ENCODE data around the gene GPC2. TPM values are rescaled to one million over a fixed set of nuclear protein-coding genes. Genes with fewer than 3 reads are reported as not detected.

The GPC2 gene
- total and polyA plus RNA-seq, 2 experiments from 2014 or later: 0.16 to 0.22 TPM

- peaks cover 1% of the 10 kb centered on the region; the same call in 1 of the 2 replicates for H3K79me2 ChIP-seq (ENCODE audit: insufficient read depth)
- 0 out of 2 replicates have a peak, but pooled peaks cover 5% of the 10 kb centered on the region for H3K4me1 ChIP-seq (ENCODE audit: insufficient read depth)
- no peaks in the 10 kb centered on the region for H3K9me2 ChIP-seq (ENCODE audit: insufficient read depth)
- no peaks in the 10 kb centered on the region for H3K9me3 ChIP-seq (ENCODE audit: low read depth)
- in situ Hi-C loops (cut with MboI): no loop called here
- no peak overlapping the region for H3K4me3 ChIP-seq
- no peaks in the 10 kb centered on the region for H3K36me3 ChIP-seq (ENCODE audit: low read depth)
- DNase-seq: no peak
- H3K4me2 ChIP-seq (ENCODE audit: unreplicated experiment): no peak overlapping the region
- H3K9ac ChIP-seq: no peak overlapping the region
- no peaks in the 10 kb centered on the region for H4K20me1 ChIP-seq (ENCODE audit: insufficient read depth)
- H3K27me3 ChIP-seq (replicated peaks; ENCODE audit: insufficient read depth): no peaks in the 10 kb centered on the region; the same call in 1 of the 2 replicates
- TF ChIP-seq EZH2phosphoT487 (IDR thresholded peaks at IDR 0.05; ENCODE audit: insufficient read depth, low read depth) (no peak), EZH2 (IDR thresholded peaks at IDR 0.05; ENCODE audit: insufficient read depth, poor library complexity, severe bottlenecking) (no peak)
- no peak overlapping the region for H3K27ac ChIP-seq
- no peak overlapping the region for H2AFZ ChIP-seq
- no peaks in the 10 kb centered on the region for H3F3A ChIP-seq (ENCODE audit: insufficient read depth)
- 81 to 87% methylated on average over 6 of the region's 6 CpGs for WGBS, 2 experiments (ENCODE audit: low coverage in 1 of 2, low lambda C conversion rate in 2 of 2, missing lambda C conversion rate in 2 of 2)
These were observed 14.1 kb downstream of the GPC2 start for GRCh38 chr7:100163006-100163531.

GRCh38 chr7:100160067-100160466 is 17.1 kb downstream of the GPC2 start:
- Histone ChIP-seq H3K9me2 (ENCODE audit: insufficient read depth) (no peaks in the 10 kb centered on the region), H3K9ac (no peak overlapping the region), H3F3A (ENCODE audit: insufficient read depth) (no peaks in the 10 kb centered on the region), H3K4me3 (no peak overlapping the region), H2AFZ (no peak overlapping the region), H3K4me2 (ENCODE audit: unreplicated experiment) (no peak overlapping the region), H3K79me2 (ENCODE audit: insufficient read depth) (peaks cover 17% of the 10 kb centered on the region; the same call in 1 of the 2 replicates), H3K9me3 (ENCODE audit: low read depth) (no peaks in the 10 kb centered on the region), H3K4me1 (ENCODE audit: insufficient read depth) (peaks cover 5% of the 10 kb centered on the region; the same call in 1 of the 2 replicates), H3K27me3 (replicated peaks; ENCODE audit: insufficient read depth) (no peaks in the 10 kb centered on the region), H3K27ac (no peak overlapping the region), H3K36me3 (ENCODE audit: low read depth) (no peaks in the 10 kb centered on the region; the same call in 1 of the 2 replicates), H4K20me1 (ENCODE audit: insufficient read depth) (no peaks in the 10 kb centered on the region; the same call in 1 of the 2 replicates)
- no peak for DNase-seq
- WGBS, 2 experiments (ENCODE audit: low coverage in 1 of 2, low lambda C conversion rate in 2 of 2, missing lambda C conversion rate in 2 of 2): 87 to 89% methylated on average over 18 of the region's 18 CpGs
- in situ Hi-C loops (cut with MboI): no loop called here
- TF ChIP-seq EZH2 (IDR thresholded peaks at IDR 0.05; ENCODE audit: insufficient read depth, poor library complexity, severe bottlenecking) (no peak), EZH2phosphoT487 (IDR thresholded peaks at IDR 0.05; ENCODE audit: insufficient read depth, low read depth) (no peak)

- H3K9me3 ChIP-seq (ENCODE audit: low read depth): no peaks in the 10 kb centered on the region
- peaks cover 5% of the 10 kb centered on the region; the same call in 1 of the 2 replicates for H3K4me1 ChIP-seq (ENCODE audit: insufficient read depth)
- no peaks in the 10 kb centered on the region; the same call in 1 of the 2 replicates for H3K36me3 ChIP-seq (ENCODE audit: low read depth)
- no peaks in the 10 kb centered on the region; the same call in 1 of the 2 replicates for H4K20me1 ChIP-seq (ENCODE audit: insufficient read depth)
- H3K79me2 ChIP-seq (ENCODE audit: insufficient read depth): peaks cover 17% of the 10 kb centered on the region; the same call in 1 of the 2 replicates
- no peaks in the 10 kb centered on the region for H3F3A ChIP-seq (ENCODE audit: insufficient read depth)
- WGBS, 2 experiments (ENCODE audit: low coverage in 1 of 2, low lambda C conversion rate in 2 of 2, missing lambda C conversion rate in 2 of 2): 55% methylated on average over 7 of the region's 7 CpGs
- H3K9ac ChIP-seq: peak overlapping the region; percentile 82
- H3K4me3 ChIP-seq: peak overlapping the region; percentile 97
- H2AFZ ChIP-seq: peak overlapping the region; percentile 97
- H3K27me3 ChIP-seq (replicated peaks; ENCODE audit: insufficient read depth): no peaks in the 10 kb centered on the region
- H3K27ac ChIP-seq: peak overlapping the region; percentile 37; the same call in 1 of the 2 replicates
- peak overlapping the region; percentile 79 for H3K4me2 ChIP-seq (ENCODE audit: unreplicated experiment)
- H3K9me2 ChIP-seq (ENCODE audit: insufficient read depth): no peaks in the 10 kb centered on the region
- TF ChIP-seq EZH2phosphoT487 (IDR thresholded peaks at IDR 0.05; ENCODE audit: insufficient read depth, low read depth) (no peak), EZH2 (IDR thresholded peaks at IDR 0.05; ENCODE audit: insufficient read depth, poor library complexity, severe bottlenecking) (no peak)
- DNase-seq: peak; percentile 15
- in situ Hi-C loops (cut with MboI): no loop called here
These were observed 18.0 kb downstream of the GPC2 start for GRCh38 chr7:100159099-100159623.

GRCh38 chr7:100158229-100159098 is 18.7 kb downstream of the GPC2 start, which contains the start of gene TRAPPC14:
TSS of gene TRAPPC14 (minus strand) at chr7:100158723. CDS start at chr7:100158499, 224 bp downstream.
- peak within 1 kb of the TSS; percentile 79 for H3K4me2 ChIP-seq (ENCODE audit: unreplicated experiment)
- in situ Hi-C loops (cut with MboI): no loop called here
- WGBS, 2 experiments (ENCODE audit: low coverage in 1 of 2, low lambda C conversion rate in 2 of 2, missing lambda C conversion rate in 2 of 2): 1% methylated on average over 40 to 62 of the region's 87 CpGs
- peak within 1 kb of the TSS; percentile 82 for H3K9ac ChIP-seq
- H2AFZ ChIP-seq: peak within 1 kb of the TSS; percentile 97
- H3K36me3 ChIP-seq (ENCODE audit: low read depth): no peaks in the 10 kb centered on the region; the same call in 1 of the 2 replicates
- no peaks in the 10 kb centered on the region for H3K27me3 ChIP-seq (replicated peaks; ENCODE audit: insufficient read depth)
- peaks cover 5% of the 10 kb centered on the region; the same call in 1 of the 2 replicates for H3K4me1 ChIP-seq (ENCODE audit: insufficient read depth)
- no peaks in the 10 kb centered on the region for H3F3A ChIP-seq (ENCODE audit: insufficient read depth)
- no peaks in the 10 kb centered on the region; the same call in 1 of the 2 replicates for H4K20me1 ChIP-seq (ENCODE audit: insufficient read depth)
- no peak for TF ChIP-seq EZH2phosphoT487 (IDR thresholded peaks at IDR 0.05; ENCODE audit: insufficient read depth, low read depth)
- TF ChIP-seq EZH2 (IDR thresholded peaks at IDR 0.05; ENCODE audit: insufficient read depth, poor library complexity, severe bottlenecking): no peak
- peaks cover 17% of the 10 kb centered on the region; the same call in 1 of the 2 replicates for H3K79me2 ChIP-seq (ENCODE audit: insufficient read depth)
- DNase-seq: peak; percentile 90
- no peaks in the 10 kb centered on the region for H3K9me3 ChIP-seq (ENCODE audit: low read depth)
- peak within 1 kb of the TSS; percentile 37 for H3K27ac ChIP-seq
- peak within 1 kb of the TSS; percentile 97 for H3K4me3 ChIP-seq
- H3K9me2 ChIP-seq (ENCODE audit: insufficient read depth): no peaks in the 10 kb centered on the region

Data from GM23248 (cell line).